Measurements from ENCODE around the gene CCR6. TPM values are rescaled to one million over a fixed set of nuclear protein-coding genes. Genes with fewer than 3 reads are reported as not detected.
A peak's percentile ranks its signal among the peaks of the same experiment; 100 is the strongest.

Gene CCR6
- total and polyA plus RNA-seq, 10 donors: 15.5 to 37.0 (median 19.8) TPM

- intact Hi-C loops (cut with DNase I; ENCODE audit: low total_unique reads): no loop called here
- TF ChIP-seq POLR2AphosphoS5 (IDR thresholded peaks at IDR 0.05): no peak
- no peak for TF ChIP-seq CTCF (IDR thresholded peaks at IDR 0.05 in 8 of 11, conservative IDR thresholded peaks at IDR 0.05 in 3 of 11)
- TF ChIP-seq POLR2A (IDR thresholded peaks at IDR 0.05): no peak
- Histone ChIP-seq H3K9me3 (peaks cover 0 to 34% (median 23%) of the 10 kb centered on the region in 8 donors), H3K27me3 (replicated peaks in 1 of 7) (no peaks in the 10 kb centered on the region), H3K27ac (peak overlapping the region in 7 of 8 donors; percentile 22 to 93 (median 88)), H3K4me1 (peaks cover 21 to 54% (median 52%) of the 10 kb centered on the region in 6 donors), H3K4me3 (peak overlapping the region in 1 of 8 donors; percentile 65), H3K36me3 (no peaks in the 10 kb centered on the region)
- 68 to 80% (median 76%) methylated on average over 11 of the region's 11 CpGs for WGBS, 5 donors
- DNase-seq: no peak
These were observed 33.4 kb upstream of the CCR6 start for GRCh38 chr6:167089243-167090142.

- Histone ChIP-seq H3K36me3 (no peaks in the 10 kb centered on the region), H3K4me3 (peak overlapping the region in 1 of 8 donors; percentile 65), H3K9me3 (peaks cover 0 to 33% (median 23%) of the 10 kb centered on the region in 8 donors), H3K27me3 (replicated peaks in 1 of 7) (no peaks in the 10 kb centered on the region), H3K27ac (peak overlapping the region in 7 of 8 donors; percentile 83 to 93 (median 89)), H3K4me1 (peaks cover 24 to 61% (median 58%) of the 10 kb centered on the region in 6 donors)
- 61 to 67% (median 63%) methylated on average over 4 of the region's 4 CpGs for WGBS, 5 donors
- peak in 3 of 11 experiments; percentile 7 to 31 (median 26) for TF ChIP-seq CTCF (IDR thresholded peaks at IDR 0.05 in 8 of 11, conservative IDR thresholded peaks at IDR 0.05 in 3 of 11)
- no peak for TF ChIP-seq POLR2AphosphoS5 (IDR thresholded peaks at IDR 0.05)
- no peak for DNase-seq
- intact Hi-C loops (cut with DNase I; ENCODE audit: low total_unique reads): no loop called here
These were observed 32.7 kb upstream of the CCR6 start for GRCh38 chr6:167090171-167090570.

- peak; percentile 80 for DNase-seq
- no peaks in the 10 kb centered on the region for H3K36me3 ChIP-seq
- no peaks in the 10 kb centered on the region for H3K27me3 ChIP-seq (replicated peaks in 1 of 7)
- WGBS, 5 donors: 45 to 58% (median 51%) methylated on average over 16 of the region's 16 CpGs
- TF ChIP-seq POLR2A (IDR thresholded peaks at IDR 0.05) (no peak), POLR2AphosphoS5 (IDR thresholded peaks at IDR 0.05) (peak in 1 of 3 donors; percentile 44)
- H3K27ac ChIP-seq: peak overlapping the region; percentile 58 to 93 (median 88)
- H3K9me3 ChIP-seq: peaks cover 0 to 26% (median 19%) of the 10 kb centered on the region in 8 donors
- H3K4me3 ChIP-seq: peak overlapping the region in 1 of 8 donors; percentile 65
- H3K4me1 ChIP-seq: peaks cover 24 to 71% (median 68%) of the 10 kb centered on the region in 6 donors
- intact Hi-C loops (cut with DNase I; ENCODE audit: low total_unique reads): no loop called here
These were observed 31.7 kb upstream of the CCR6 start for GRCh38 chr6:167091026-167091804.

GRCh38 chr6:167091805-167092107, 31.1 kb upstream of the CCR6 start:
- TF ChIP-seq POLR2AphosphoS5 (IDR thresholded peaks at IDR 0.05) (no peak), CTCF (IDR thresholded peaks at IDR 0.05 in 8 of 11, conservative IDR thresholded peaks at IDR 0.05 in 3 of 11) (no peak), POLR2A (IDR thresholded peaks at IDR 0.05) (no peak)
- peak overlapping the region; percentile 58 to 93 (median 88) for H3K27ac ChIP-seq
- intact Hi-C loops (cut with DNase I; ENCODE audit: low total_unique reads): no loop called here
- H3K4me3 ChIP-seq: peak overlapping the region in 1 of 8 donors; percentile 65
- 57 to 74% (median 71%) methylated on average over 7 of the region's 7 CpGs for WGBS, 5 donors
- no peaks in the 10 kb centered on the region for H3K27me3 ChIP-seq (replicated peaks in 1 of 7)
- H3K9me3 ChIP-seq: peaks cover 0 to 20% (median 14%) of the 10 kb centered on the region in 8 donors
- peak; percentile 77 for DNase-seq
- peaks cover 24 to 76% (median 68%) of the 10 kb centered on the region in 6 donors for H3K4me1 ChIP-seq
- no peaks in the 10 kb centered on the region for H3K36me3 ChIP-seq

Data from spleen (tissue), 11 donors.